HG03097 (cell line): ENCODE measurements around the gene RFNG.
A peak's percentile ranks its signal among the peaks of the same experiment; 100 is the strongest.

Experiments used
- ATAC-seq: cut with Tn5 transposase; IDR thresholded peaks from one replicate; pipeline ENCODE4 v1.9.1; 2021; ENCODE audit not compliant: unreplicated experiment, low FRiP score

The RFNG gene

DNA sequence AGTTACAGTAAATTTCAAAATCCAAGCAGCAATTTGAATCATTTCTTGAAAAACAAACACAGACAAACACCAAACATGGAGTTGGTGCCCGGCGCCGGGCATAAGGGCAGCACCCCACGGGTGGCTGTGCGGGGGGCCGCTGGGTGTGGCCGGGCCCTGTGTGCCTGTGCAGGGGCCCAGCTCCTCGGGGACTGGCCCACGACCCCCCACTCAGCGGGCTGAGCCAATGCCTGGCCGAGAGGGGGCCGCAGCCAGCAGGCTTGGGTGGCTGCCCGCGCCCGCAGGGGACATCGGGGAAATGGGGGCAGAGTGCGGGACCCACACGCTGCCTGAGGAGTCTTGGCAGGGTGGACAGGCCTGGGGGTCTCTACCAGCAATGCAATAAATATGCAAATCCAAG lies 26.8 kb upstream of the RFNG start:
- ATAC-seq, result no peak

- no peak for ATAC-seq
Measured at GRCh38 chr17:82077617-82078358, 26.2 kb upstream of the RFNG start.

DNA sequence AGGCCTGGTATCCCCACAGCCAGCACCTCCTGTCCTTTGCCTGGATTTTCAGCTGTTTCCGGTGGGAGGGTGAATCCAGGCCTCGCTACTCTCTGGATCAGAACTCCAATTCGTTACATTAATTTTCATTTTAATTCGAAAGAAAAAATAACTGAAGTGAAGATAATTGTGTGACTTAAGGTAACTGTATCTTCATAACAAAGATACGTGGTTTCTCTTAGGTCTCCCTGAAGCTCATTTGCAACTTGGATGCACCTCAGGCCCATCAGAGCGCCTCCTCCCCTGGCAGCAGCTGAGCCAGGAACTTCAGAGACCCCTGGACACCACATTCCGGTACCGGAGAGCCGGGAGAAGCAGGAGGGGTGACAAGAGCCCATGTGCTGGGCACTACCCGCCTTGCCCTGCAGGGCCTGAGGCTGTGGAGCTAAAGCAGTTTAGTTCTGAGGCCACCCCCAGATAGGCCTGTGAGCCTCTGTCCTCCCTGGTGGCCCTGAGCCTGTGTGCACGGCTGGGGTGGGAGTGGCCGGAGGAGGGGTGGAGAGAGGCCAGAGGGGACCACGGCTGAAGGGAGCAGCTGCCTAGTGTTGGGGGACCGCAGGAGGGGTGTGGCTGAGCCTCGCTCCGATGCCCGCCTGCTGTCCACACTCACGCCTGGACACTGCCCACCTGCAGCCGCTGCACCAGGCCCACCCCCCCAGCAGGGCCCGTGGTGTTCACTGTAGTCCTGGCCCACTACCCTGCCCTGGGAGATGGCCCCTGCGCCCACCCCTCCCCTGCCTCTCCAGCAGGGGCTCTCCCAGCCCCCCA lies 25.4 kb upstream of the RFNG start:
- no peak for ATAC-seq

GRCh38 chr17:82076018-82076784 lies 24.6 kb upstream of the RFNG start:
- no peak for ATAC-seq

- ATAC-seq, result no peak
Measured at GRCh38 chr17:82073446-82073845, 21.8 kb upstream of the RFNG start.

GRCh38 chr17:82072827-82073226 lies 21.2 kb upstream of the RFNG start:
- ATAC-seq, result no peak

GRCh38 chr17:82070611-82071010 lies 19.0 kb upstream of the RFNG start:
- no peak for ATAC-seq

GRCh38 chr17:82065638-82066303 lies 14.2 kb upstream of the RFNG start, which contains the start of gene DUS1L:
TSS of gene DUS1L (minus strand) at chr17:82065804. CDS start at chr17:82065059, 745 bp downstream.
- peak; percentile 69 for ATAC-seq

- peak; percentile 18 for ATAC-seq
Measured at GRCh38 chr17:82065193-82065637, 13.6 kb upstream of the RFNG start.

DNA sequence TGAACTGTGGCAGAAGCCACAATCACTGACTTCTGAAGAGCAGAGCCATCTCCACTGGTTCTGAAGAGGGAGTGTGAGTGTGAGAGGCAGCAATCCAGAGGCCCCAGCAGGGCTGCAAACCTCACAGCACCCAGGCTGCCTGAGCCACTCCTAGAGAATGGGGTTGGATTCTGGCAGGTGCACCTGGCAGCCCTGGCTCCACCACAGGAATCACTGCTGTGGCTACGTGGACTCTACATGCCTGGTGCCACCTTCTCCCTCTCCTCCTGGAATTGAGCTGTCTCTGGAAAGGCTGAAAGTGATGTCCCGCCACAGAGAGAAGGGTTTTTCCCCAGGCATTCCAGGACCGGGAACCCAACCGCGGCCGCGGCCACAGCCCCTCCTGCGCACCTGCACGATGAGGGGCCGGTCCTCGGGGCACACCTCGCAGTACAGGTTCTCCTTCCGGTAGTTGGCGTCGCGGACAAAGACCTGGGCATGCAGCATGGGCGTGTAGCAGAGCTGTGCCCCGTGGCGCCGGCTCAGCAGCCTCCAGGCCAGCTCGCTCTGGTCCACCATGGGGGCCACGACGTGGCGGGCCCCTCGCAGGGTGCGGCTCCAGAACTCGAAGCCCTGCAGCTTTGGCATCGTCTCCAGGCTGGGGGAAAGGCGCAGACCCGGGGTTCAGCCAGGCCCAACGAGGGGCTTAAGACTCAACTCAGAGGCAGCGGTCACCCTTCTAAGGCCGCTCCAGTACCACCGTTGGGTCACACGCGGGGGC lies 13.0 kb upstream of the RFNG start:
- ATAC-seq, result no peak

GRCh38 chr17:82063424-82064415 lies 12.1 kb upstream of the RFNG start:
- no peak for ATAC-seq

GRCh38 chr17:82062984-82063368 lies 11.4 kb upstream of the RFNG start:
- no peak for ATAC-seq

DNA sequence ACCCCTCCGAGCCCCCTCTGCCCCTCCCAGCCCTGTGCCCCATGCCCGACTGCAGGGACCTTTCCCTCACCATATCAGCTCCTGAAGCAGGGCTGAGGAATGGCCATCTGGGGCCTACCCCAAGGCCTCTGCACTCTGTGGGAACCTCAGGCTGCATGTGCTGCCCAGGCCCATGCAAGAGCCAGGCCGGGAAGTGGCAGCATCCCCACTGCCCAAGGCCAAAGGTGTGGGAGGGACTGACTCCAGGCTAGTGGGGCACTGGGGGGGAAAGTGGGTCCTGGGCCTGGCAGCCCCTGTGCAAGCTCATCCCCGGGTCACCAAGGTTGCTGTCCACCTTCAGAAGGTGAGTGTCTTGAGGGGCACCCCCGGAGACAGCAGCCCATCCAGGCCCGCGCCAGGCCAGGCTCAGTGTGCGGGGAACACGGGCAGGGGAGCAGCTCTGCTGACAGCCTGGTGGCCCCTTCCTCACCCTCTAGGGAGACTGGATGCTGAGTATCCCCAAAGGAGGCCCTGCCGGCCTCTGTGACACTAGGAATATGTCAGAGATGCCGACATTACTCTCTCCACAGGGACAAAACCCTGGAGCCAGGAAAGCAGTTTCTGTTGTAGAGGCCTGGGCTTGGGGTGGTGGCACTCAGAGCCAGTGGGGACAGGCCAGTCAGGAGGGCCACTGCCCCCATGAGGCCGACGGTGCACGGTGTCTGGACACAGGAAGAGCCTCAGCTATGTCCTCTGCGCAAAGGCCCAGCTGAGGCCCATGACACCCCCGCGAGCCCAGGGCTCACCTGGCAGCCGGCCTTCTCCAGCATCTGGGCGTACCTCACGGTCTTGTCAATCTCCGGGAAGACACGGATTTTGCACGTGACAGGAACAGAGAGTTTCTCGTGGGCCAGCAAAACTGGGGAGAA lies 10.7 kb upstream of the RFNG start:
- no peak for ATAC-seq

GRCh38 chr17:82061047-82061925 lies 9.7 kb upstream of the RFNG start:
- no peak for ATAC-seq

DNA sequence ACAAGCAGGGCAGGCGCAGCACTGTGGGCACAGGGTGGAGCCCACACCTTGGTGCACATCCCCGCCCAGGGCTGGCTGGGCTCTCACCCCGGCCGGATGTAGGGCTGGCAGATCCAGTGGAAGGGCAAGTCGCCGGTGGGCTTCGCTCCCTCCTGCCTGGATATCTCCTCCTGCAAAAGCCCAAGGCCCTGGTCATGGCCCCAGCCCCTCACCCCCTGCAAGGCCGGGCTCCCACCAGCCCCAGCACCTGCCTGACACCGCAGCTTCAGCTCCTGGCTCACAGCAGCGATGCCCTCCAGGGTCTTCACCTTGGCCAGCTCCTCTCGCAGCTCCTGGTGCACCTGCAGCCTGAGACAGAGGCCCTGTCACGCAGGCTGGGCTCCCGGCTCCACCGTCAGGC lies 9.0 kb upstream of the RFNG start:
- no peak for ATAC-seq

GRCh38 chr17:82060001-82060380 lies 8.4 kb upstream of the RFNG start:
- ATAC-seq, result no peak
